Head of caudate nucleus (tissue), 42 donors: ENCODE data around the gene CLMN.

Experiments
- DNase-seq, 42 donors: peaks; one replicate each; pipeline versions ENCODE4 v3.0.0 to v3.0.0-alpha.2; 2020 to 2021; ENCODE audit warnings: mixed read lengths in 7 of 42
- intact Hi-C: fragments of 100-400 bp; cut with DNase I; formaldehyde crosslinking; loops from one replicate; pipeline ENCODE4 v1.15.0; 2022

CLMN gene

DNA sequence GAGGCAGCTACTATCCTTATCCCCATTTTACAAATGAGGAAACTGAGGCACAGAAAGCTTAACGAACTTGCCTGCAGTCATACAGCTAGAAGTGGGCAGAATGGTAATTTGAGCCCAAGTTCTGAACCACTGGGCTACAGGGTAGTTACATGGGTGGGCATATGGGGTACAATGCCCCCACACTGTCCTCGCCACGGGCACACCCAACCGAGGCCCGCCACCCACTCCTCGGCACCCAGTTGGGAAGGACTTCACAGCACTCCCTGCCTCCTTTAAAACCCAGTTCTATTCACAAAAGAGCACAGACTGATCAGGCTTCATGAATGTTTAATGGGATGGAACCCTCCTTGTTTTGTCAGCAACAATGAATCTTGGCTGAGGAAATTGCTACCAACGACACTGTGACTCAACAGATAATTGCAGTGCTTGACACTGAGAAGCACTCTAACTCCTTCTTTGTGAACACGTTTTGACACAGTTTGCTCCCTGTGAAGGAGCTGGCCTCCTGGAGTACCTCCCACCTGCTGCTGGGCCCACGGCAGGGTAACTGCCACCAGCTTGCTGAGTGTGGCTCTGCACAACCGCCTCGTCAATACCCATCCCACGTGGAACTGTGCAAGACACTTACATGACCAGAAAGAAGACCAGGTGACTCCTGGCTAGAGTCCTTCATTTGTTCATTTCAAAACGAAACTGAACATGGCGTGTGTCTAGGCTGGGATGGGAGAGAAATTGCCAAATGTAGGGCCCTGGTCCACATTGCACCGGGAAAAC is 63.5 kb downstream of the CLMN start:
- peak in 29 of 42 donors; percentile 17 to 83 (median 48) for DNase-seq
- intact Hi-C loops, result no loop called here

DNA sequence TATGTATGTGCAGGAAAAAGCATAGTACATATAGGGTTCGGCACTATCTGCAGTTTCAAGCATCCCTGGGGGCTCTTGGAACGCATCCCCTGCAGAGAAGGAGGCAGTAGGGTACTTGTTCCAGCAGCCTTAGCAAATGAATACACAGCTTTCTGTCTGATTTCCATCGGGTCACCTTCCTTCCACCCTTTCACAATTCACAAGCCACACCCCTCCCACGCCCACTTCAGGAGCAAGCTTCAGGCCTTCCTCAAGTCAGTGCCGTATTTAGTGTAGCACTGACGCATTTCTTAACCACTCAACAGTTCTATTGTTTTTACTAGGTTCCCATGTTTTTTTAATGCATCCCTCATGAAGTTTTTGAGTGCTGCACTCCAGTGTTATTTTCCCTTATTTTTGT is 64.2 kb downstream of the CLMN start:
- intact Hi-C loops, result no loop called here
- DNase-seq, result peak in 19 of 42 donors; percentile 35 to 77 (median 49)

GRCh38 chr14:95255013-95255412 is 64.7 kb downstream of the CLMN start:
- DNase-seq, result peak in 3 of 42 donors; percentile 3 to 25 (median 8)
- intact Hi-C loops, result no loop called here

DNA sequence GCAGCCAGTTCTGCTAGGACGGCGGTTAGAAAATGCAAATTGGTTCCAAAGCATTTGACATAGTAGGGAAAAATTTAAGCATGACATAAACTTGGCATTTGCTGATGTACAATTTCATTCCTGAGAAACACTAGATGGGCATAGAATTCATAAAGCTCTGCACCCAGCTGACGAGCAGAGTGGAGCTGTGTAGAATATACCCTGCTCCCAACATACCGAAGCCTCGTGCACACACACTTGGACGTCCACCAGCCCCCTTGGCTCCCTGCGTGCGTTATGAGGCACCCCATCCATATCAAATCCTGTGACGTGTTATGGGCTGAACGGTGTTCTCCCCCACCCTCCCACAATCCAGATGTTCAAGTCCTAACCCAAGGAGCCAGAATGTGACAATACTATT is 65.4 kb downstream of the CLMN start:
- DNase-seq, result peak in 2 of 42 donors; percentile 12 to 18
- intact Hi-C loops, result no loop called here

DNA sequence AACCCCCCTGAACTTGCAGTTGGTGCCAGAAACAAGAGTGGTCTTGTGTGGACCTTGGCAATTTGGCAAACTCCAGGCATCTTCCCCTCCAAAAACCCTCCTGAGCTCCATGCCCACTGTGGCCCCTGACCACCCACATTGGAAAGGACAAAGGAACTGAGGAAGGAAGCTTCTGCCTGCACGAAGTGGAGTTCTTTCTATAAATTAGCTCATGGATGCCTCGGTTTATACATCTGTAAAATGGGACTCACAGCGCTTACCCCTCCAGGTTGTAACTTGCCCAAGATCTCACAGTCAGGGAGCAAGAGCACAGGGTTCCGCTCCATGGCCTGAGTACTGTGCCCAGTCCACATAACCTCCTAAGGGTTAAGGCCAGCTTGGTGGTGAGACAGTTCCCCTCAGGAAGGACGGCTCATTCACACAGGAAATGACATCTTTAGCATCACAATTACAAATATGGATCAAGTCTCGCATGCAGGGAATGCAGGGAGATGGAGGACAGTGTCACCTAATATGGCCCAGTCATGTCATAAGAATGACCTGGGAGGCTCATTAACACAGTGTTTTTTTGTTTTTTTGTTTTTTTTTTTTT is 66.6 kb downstream of the CLMN start:
- peak in 3 of 42 donors; percentile 7 to 15 (median 9) for DNase-seq
- intact Hi-C loops, result no loop called here

GRCh38 chr14:95252219-95252618 is 67.5 kb downstream of the CLMN start:
- peak in 2 of 42 donors; percentile 29 to 33 for DNase-seq
- intact Hi-C loops, result no loop called here

GRCh38 chr14:95250936-95251335 is 68.8 kb downstream of the CLMN start:
- DNase-seq, result peak in 2 of 42 donors; percentile 7 to 16
- intact Hi-C loops, result no loop called here

DNA sequence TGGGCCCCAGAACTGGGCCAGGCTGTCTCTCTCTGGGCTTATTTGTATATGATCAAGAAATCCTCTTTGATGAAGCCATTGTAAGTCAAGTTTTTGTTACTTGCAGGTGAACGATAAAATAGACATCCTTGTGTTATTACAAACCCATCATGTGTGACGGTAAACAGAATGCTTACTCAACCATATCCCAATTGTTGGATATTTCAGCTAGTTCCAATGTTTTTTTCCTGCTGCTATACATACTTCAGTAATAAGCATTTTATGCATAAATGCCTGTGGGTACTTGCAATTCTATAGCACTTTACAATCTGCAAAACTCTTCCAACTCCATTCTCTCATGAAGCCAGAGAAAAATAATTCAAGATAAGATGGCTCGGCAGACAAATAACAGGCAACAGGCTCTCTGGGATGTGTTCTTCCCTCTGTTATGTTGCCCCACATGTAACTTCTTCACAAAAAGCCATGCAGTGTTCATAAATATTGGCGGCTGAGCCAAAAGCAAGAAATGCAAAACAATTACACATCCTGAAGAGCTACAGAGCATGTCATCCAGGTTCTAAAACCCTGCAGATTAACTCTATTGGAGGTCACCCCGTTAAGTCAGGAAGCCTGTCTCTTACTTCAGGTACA is 69.5 kb downstream of the CLMN start:
- peak in 1 of 42 donors; percentile 2 for DNase-seq
- intact Hi-C loops, result no loop called here

DNA sequence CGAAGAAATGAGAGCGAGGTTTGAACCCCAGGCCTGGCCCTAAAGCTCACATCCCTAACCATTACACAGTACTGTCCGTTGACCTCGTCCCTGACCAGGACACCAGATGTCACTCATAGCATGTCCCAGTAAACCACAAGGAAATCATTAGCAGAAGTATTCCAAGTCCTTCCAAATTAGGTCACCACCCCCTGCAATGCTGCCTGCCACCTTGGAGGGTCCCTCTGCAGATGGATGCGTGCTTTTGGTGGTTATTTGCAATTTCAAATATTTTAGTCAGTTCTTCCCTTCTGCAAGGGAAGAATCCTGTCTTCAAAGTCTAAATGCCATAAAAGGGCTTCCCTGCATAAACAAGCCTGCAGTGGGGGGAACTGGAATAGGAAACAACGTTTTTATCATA is 71.3 kb downstream of the CLMN start:
- DNase-seq, result peak in 6 of 42 donors; percentile 9 to 25 (median 18)
- intact Hi-C loops, result no loop called here

DNA sequence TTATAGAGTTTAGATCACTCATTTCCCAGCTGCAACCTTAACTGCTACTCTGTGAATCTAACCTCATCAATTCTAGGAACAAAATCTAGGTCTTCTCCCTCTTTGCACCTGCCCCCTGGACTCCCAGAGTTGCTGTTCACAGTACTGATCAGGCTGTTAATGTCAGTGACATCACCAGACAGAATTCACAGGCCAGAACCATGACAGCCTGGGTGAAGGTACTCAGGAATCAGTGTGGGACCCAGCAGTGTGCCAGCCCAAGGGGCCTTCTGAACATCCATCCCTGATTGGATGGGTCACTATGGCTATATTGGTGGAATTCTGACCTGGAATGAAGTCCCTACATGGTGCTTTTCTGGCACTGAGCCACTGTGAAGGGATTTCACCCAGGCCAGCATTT is 72.8 kb downstream of the CLMN start:
- peak in 4 of 42 donors; percentile 1 to 13 (median 2) for DNase-seq
- intact Hi-C loops, result no loop called here

DNA sequence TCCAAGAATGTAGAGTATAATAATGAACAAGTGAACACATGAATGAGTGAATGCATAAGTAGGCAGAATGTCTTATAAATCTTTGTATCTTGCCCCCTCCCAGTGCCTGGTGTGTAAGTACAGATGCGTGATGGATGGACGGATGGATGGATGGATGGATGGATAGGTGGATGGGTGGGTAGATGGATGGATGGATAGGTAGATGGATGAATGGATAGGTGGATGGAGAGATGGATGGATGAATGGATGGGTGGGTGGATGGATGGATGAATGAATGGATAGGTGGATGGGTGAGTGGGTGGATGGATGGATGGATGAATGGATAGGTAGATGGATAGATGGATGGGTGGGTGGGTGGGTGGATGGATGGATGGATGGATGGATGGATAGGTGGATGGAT is 74.4 kb downstream of the CLMN start:
- intact Hi-C loops, result no loop called here
- DNase-seq, result peak in 1 of 42 donors; percentile 12

DNA sequence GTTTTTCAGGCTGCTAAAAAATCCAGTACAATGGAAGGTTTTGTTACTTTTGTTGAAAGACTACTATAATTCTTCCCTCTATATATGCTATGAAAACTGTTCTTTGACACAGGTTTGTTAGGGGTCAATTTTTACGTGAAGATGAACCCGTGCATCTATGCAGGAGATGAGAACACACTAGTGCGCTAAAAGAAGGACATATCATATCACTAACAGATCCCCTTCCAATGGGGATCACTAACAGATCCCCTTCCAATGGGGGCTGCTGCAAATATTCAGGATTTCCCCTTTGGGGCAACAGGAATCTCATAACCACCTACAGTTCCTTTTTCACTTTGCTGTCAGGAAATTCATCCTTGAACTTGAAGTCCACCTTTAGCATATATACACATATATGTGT is 75.1 kb downstream of the CLMN start:
- intact Hi-C loops, result no loop called here
- DNase-seq, result no peak

DNA sequence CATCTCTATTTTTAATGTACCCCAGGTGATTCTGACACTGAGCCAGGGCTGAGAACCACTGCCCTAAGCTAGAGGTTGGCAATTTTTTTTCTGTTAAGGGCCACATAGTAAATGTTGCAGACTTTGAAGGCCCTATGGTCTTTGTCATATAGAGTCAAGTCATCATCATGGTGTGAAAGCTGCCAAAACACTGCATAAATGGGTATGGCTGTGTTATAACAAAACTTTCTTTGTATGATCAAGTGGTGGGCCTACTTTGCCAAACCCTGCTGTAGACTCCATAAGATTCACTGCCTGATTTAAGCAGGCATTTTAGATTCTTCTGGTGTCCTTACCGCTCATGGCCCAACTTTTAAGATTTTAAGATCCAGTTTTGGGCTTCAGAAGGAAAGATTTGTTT is 76.8 kb downstream of the CLMN start:
- intact Hi-C loops, result no loop called here
- DNase-seq, result no peak

- intact Hi-C loops, result no loop called here
- no peak for DNase-seq
Observed at GRCh38 chr14:95240859-95241813, 78.6 kb downstream of the CLMN start.

GRCh38 chr14:95238487-95239298 is 81.0 kb downstream of the CLMN start:
- no peak for DNase-seq
- intact Hi-C loops, result no loop called here

GRCh38 chr14:95237958-95238340 is 81.8 kb downstream of the CLMN start:
- intact Hi-C loops, result no loop called here
- no peak for DNase-seq

DNA sequence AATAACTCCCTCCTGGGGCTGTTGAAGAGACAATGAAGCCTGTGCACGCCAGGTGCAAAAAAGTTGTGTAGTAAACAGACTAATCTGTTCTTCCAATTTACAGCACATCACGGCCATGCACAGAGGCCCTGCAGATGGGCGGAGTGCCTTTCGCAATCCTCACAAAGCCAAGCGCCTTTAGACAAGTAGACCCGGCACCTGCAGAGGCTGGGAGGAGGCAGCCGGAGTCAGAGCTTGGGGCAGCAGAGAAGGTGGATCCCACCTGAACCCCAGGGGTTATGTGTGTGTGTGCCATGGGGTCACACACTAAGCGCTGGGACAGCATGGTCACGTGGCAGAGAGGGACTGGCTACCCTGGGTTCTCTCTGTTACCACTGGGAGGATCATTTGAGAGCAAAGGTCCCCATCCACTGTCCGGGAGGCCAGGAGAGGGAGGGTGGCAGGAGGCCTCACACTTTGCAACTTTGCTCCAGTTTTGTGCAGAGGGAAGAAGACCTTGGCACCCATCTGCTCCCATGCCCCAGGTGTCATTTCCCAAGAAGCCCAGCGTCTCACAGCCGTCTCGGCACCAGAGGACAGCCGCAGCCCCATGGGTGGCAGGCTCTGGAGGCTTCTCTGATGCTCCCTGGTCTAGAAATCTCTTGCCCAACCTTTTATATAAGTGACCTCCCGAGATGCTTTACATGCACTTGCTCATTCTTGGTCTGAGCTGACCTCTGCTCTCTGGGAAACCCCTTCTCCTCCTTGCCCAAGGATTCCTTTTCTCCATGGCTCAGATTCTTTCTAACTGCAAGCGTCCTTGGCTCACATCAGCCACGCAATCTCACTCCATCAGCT is 82.4 kb downstream of the CLMN start:
- intact Hi-C loops, result no loop called here
- peak in 1 of 42 donors; percentile 30 for DNase-seq
